SK-N-SH (cell line): ENCODE measurements around the gene EEFSEC. TPM values are rescaled to one million over a fixed set of nuclear protein-coding genes. Genes with fewer than 3 reads are reported as not detected.
A peak's percentile ranks its signal among the peaks of the same experiment; 100 is the strongest.

Experiments
- CTCF ChIA-PET: fragments of 300-600, 350-600 bp; formaldehyde crosslinking; extraction: SDS; loops from one replicate; lab custom pipeline; 2021; lab: Yijun Ruan, JAX
- POLR2A ChIA-PET: fragments of 350-600 bp; sonication (Branson Sonifier 250); formaldehyde crosslinking; extraction: SDS; loops from one replicate; lab custom pipeline; 2020; ENCODE audit warnings: antibody characterized with exemption, inconsistent platforms; lab: Yijun Ruan, JAX
- DNase-seq: peaks from one replicate; pipeline ENCODE4 v3.0.0; 2012
- H2AFZ ChIP-seq: fragments of 200-600 bp; sonication (generic); 2 replicates; pipeline ENCODE4 v1.8.1; 2016; ENCODE audit warnings: antibody characterized with exemption, mild to moderate bottlenecking, low read depth
- H3F3A ChIP-seq: fragments of 200-600 bp; sonication (generic); replicated peaks from 2 replicates; pipeline ENCODE3; 2016; ENCODE audit warnings: antibody characterized with exemption, mild to moderate bottlenecking; ENCODE audit not compliant: insufficient read depth
- H3K27ac ChIP-seq, 2 experiments: fragments of 200-500 bp in 1 of 2; fragments of 200-600 bp in 1 of 2; sonication (Bioruptor generic) in 1 of 2; sonication (generic), shearing (Covaris generic) in 1 of 2; 2 replicates each; pipeline versions ENCODE4 v1.5.1 to v1.6.1; 2014 to 2016; ENCODE audit warnings: low read depth in 2 of 2, inconsistent platforms in 1 of 2, low read length in 1 of 2, mild to moderate bottlenecking in 1 of 2, mixed read lengths in 1 of 2
- H3K27me3 ChIP-seq: fragments of 200-600 bp; sonication (generic), shearing (Covaris generic); 2 replicates; pipeline ENCODE4 v1.6.1; 2016; ENCODE audit warnings: mixed run types; ENCODE audit not compliant: insufficient read depth
- H3K36me3 ChIP-seq, 2 experiments: fragments of 200-500 bp in 1 of 2; fragments of 200-600 bp in 1 of 2; sonication (Bioruptor generic) in 1 of 2; sonication (generic) in 1 of 2; replicated peaks in 1 of 2; 2 replicates each; pipeline versions ENCODE3 to v1.5.1; 2014 to 2016; ENCODE audit warnings: low read length in 1 of 2, mild to moderate bottlenecking in 1 of 2; ENCODE audit not compliant: insufficient read depth in 2 of 2, control insufficient read depth in 1 of 2
- H3K4me1 ChIP-seq, 2 experiments: fragments of 200-500 bp in 1 of 2; fragments of 200-600 bp in 1 of 2; sonication (Bioruptor generic) in 1 of 2; sonication (generic), shearing (Covaris generic) in 1 of 2; 2 replicates each; pipeline versions ENCODE4 v1.5.1 to v1.6.1; 2014 to 2016; ENCODE audit warnings: low read depth in 1 of 2, low read length in 1 of 2, mixed run types in 1 of 2; ENCODE audit not compliant: insufficient read depth in 2 of 2, control insufficient read depth in 1 of 2
- H3K4me2 ChIP-seq: fragments of 200-600 bp; sonication (generic), shearing (Covaris generic); 2 replicates; pipeline ENCODE4 v1.6.1; 2017; ENCODE audit warnings: mixed run types
- H3K4me3 ChIP-seq, 2 experiments: fragments of 200-500 bp in 1 of 2; fragments of 200-600 bp in 1 of 2; sonication (Bioruptor generic) in 1 of 2; sonication (generic), shearing (Covaris generic) in 1 of 2; 2 replicates each; pipeline versions ENCODE4 v1.5.1 to v1.8.1; 2014 to 2016; ENCODE audit warnings: low read depth in 2 of 2, inconsistent platforms in 1 of 2, low read length in 1 of 2, mild to moderate bottlenecking in 1 of 2, mixed read lengths in 1 of 2, moderate library complexity in 1 of 2
- H3K79me2 ChIP-seq: fragments of 200-600 bp; sonication (generic); 2 replicates; pipeline ENCODE4 v1.8.1; 2017; ENCODE audit warnings: mild to moderate bottlenecking; ENCODE audit not compliant: insufficient read depth
- H3K9ac ChIP-seq: fragments of 200-600 bp; sonication (generic); 2 replicates; pipeline ENCODE4 v1.6.1; 2017; ENCODE audit warnings: mixed run types
- H3K9me2 ChIP-seq: fragments of 200-600 bp; sonication (generic); 2 replicates; pipeline ENCODE4 v1.6.1; 2017; ENCODE audit warnings: mixed run types
- H3K9me3 ChIP-seq: fragments of 200-600 bp; sonication (generic); 2 replicates; pipeline ENCODE4 v1.6.1; 2017; ENCODE audit warnings: mixed run types, mild to moderate bottlenecking, moderate library complexity
- H4K20me1 ChIP-seq: fragments of 200-600 bp; sonication (generic); 2 replicates; pipeline ENCODE4 v1.6.1; 2017; ENCODE audit warnings: mild to moderate bottlenecking, mixed run types; ENCODE audit not compliant: insufficient read depth
- CHD2 ChIP-seq: fragments of 150-350 bp; IDR thresholded peaks from 2 replicates; pipeline ENCODE4 v1.6.1; 2018; ENCODE audit warnings: low read length; ENCODE audit not compliant: partially characterized antibody
- CTCF ChIP-seq: fragments of 200-600 bp; sonication (generic); IDR thresholded peaks from 2 replicates; pipeline ENCODE4 v1.6.1; 2017; ENCODE audit warnings: antibody characterized with exemption, mild to moderate bottlenecking, moderate library complexity
- EZH2phosphoT487 ChIP-seq: fragments of 200-600 bp; sonication (generic); IDR thresholded peaks from 2 replicates; pipeline ENCODE4 v1.6.1; 2017; ENCODE audit warnings: low read depth, mixed run types, mild to moderate bottlenecking, antibody characterized with exemption, moderate library complexity, borderline replicate concordance
- MXI1 ChIP-seq: IDR thresholded peaks from 2 replicates; pipeline ENCODE4 v1.6.1; 2012; ENCODE audit warnings: mild to moderate bottlenecking, low read depth, low read length, improper control_type of control experiment
- RAD21 ChIP-seq: IDR thresholded peaks from 2 replicates; pipeline ENCODE4 v1.6.1; 2012; ENCODE audit warnings: mild to moderate bottlenecking, low read length
- RCOR1 ChIP-seq: fragments of 150-350 bp; IDR thresholded peaks from 2 replicates; pipeline ENCODE4 v1.6.1; 2017; ENCODE audit warnings: antibody characterized with exemption, low read length
- SIN3A ChIP-seq: IDR thresholded peaks from 2 replicates; pipeline ENCODE4 v1.6.1; 2012; ENCODE audit warnings: low read depth, mild to moderate bottlenecking, low read length, moderate library complexity, borderline replicate concordance
- SMC3 ChIP-seq: IDR thresholded peaks from 2 replicates; pipeline ENCODE4 v1.6.1; 2012; ENCODE audit warnings: low read depth, low read length, improper control_type of control experiment
- WGBS: methylation state at CpG from one replicate; pipeline ENCODE4 v1.1.6; 2017; ENCODE audit warnings: low lambda C conversion rate; 5-methylcytosine and 5-hydroxymethylcytosine counted together
- polyA plus RNA-seq, 3 experiments: library from polyadenylated mRNA; depleted of rRNA; stranded (reverse); fragments of >200 nt; gene quantifications; 2 replicates each; pipeline ENCODE4 v1.2.3, GENCODE V29; 2012

The EEFSEC gene
- polyA plus RNA-seq, 1 of the 3 experiments (the other 2 are of a cell fraction) = 12.4 TPM

DNA sequence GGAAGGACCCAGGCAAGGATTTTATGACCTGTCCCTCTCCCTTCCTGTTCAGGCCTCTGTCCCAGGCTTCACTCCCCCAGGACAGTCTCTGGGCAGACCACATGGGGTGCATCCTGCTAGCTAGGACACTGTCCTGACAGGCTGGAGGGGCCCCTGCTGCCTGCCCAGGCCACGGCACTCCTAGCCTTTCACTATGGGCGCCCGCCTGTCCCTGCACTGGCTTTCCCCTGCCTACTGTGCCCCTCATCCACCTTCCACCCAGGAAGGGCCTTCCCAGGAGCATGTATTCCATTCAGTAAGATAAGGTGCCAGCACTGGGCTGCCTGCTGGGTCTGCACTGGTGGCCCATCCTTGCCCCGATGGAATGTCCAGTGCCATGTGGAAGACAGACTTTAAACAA is 168.1 kb downstream of the EEFSEC start:
- Histone ChIP-seq H3K27me3 (no peaks in the 10 kb centered on the region), H3K9me2 (no peaks in the 10 kb centered on the region), H3K9ac (no peak overlapping the region), H3F3A (no peaks in the 10 kb centered on the region), H3K4me3 (no peak overlapping the region), H4K20me1 (no peaks in the 10 kb centered on the region), H3K36me3 (peaks cover 0 to 2% of the 10 kb centered on the region in 2 experiments), H3K79me2 (no peaks in the 10 kb centered on the region), H3K27ac (peak overlapping the region in 1 of 2 experiments; percentile 98; a peak in 2 of 4 replicates), H3K4me1 (peaks cover 0 to 90% of the 10 kb centered on the region in 2 experiments; a peak in 2 of 4 replicates), H3K4me2 (no peak overlapping the region), H2AFZ (no peak overlapping the region), H3K9me3 (no peaks in the 10 kb centered on the region)
- no peak for DNase-seq
- ChIA-PET POLR2A (interaction anchor here (0.8 to 1.7 kb wide), 4 partner anchors 8 to 88 kb away, joined by 3 to 6 read pairs (median 4); no protein-coding TSS in a partner anchor), CTCF (interaction anchor here (0.9 to 5.3 kb wide), 23 partner anchors 9 to 263 kb away, joined by 3 to 35 read pairs (median 4); no protein-coding TSS in a partner anchor)
- 96% methylated on average over 4 of the region's 4 CpGs for WGBS
- no peak for TF ChIP-seq EZH2phosphoT487
- 0 out of 2 replicates have a peak, but pooled peaks have one; percentile 8 for TF ChIP-seq RCOR1

GRCh38 chr3:128322030-128323022 is 169.0 kb downstream of the EEFSEC start:
- ChIA-PET POLR2A (interaction anchor here (0.8 to 1.6 kb wide), 3 partner anchors 27 to 88 kb away, joined by 3 to 6 read pairs (median 4); no protein-coding TSS in a partner anchor), CTCF (interaction anchor here (0.7 to 5.3 kb wide), 25 partner anchors 10 to 262 kb away, joined by 3 to 35 read pairs (median 4); no protein-coding TSS in a partner anchor)
- Histone ChIP-seq H2AFZ (no peak overlapping the region), H3K27ac (peak overlapping the region in 1 of 2 experiments; percentile 98; a peak in 1 of 4 replicates), H3F3A (no peaks in the 10 kb centered on the region), H3K9me3 (no peaks in the 10 kb centered on the region), H3K4me2 (no peak overlapping the region), H3K9ac (no peak overlapping the region), H4K20me1 (no peaks in the 10 kb centered on the region), H3K36me3 (peaks cover 0 to 2% of the 10 kb centered on the region in 2 experiments), H3K9me2 (no peaks in the 10 kb centered on the region), H3K79me2 (no peaks in the 10 kb centered on the region), H3K27me3 (no peaks in the 10 kb centered on the region), H3K4me1 (peaks cover 0 to 90% of the 10 kb centered on the region in 2 experiments; a peak in 2 of 4 replicates), H3K4me3 (no peak overlapping the region)
- DNase-seq = no peak
- TF ChIP-seq SMC3 (peak; percentile 72), RCOR1 (no peak), RAD21 (peak; percentile 62), SIN3A (no peak), CHD2 (no peak), MXI1 (0 out of 2 replicates have a peak, but pooled peaks have one; percentile 26), CTCF (peak; percentile 53)
- 95% methylated on average over 9 of the region's 14 CpGs for WGBS
